Measurements from ENCODE around the gene NUDT22.

DNA sequence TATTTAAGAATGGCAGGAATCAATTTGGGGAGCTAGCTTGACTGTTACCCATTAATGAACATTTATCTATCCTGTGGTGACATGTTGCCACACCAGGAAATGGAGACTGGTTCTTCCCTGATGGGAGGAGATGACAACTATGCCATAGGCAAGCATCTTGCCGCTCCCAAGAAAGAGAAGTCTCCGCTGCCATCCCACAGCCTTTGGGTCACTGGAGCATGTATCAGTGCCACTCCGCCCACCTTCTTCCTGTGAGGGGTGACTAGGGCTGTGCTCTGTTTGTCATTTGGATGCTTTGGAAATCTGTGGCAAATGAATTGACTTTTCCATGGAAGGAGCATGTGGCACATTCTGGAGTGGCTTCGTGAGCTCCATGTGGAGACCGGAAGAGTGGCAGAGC lies 33.6 kb upstream of the NUDT22 start:
- TF ChIP-seq, protein P1, sequence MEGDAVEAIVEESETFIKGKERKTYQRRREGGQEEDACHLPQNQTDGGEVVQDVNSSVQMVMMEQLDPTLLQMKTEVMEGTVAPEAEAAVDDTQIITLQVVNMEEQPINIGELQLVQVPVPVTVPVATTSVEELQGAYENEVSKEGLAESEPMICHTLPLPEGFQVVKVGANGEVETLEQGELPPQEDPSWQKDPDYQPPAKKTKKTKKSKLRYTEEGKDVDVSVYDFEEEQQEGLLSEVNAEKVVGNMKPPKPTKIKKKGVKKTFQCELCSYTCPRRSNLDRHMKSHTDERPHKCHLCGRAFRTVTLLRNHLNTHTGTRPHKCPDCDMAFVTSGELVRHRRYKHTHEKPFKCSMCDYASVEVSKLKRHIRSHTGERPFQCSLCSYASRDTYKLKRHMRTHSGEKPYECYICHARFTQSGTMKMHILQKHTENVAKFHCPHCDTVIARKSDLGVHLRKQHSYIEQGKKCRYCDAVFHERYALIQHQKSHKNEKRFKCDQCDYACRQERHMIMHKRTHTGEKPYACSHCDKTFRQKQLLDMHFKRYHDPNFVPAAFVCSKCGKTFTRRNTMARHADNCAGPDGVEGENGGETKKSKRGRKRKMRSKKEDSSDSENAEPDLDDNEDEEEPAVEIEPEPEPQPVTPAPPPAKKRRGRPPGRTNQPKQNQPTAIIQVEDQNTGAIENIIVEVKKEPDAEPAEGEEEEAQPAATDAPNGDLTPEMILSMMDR (IDR thresholded peaks at IDR 0.05), result no peak
- TF ChIP-seq EZH2 (IDR thresholded peaks at IDR 0.05; ENCODE audit: borderline replicate concordance, insufficient read depth, low read depth, low read length, poor library complexity, severe bottlenecking), result no peak
